ENCODE measurements around the gene TNP2.

Gene TNP2

GRCh38 chr16:11268921-11269375 lies at the start of gene TNP2:
Gene TNP2, minus strand, starts transcription at chr16:11269325. Its CDS starts 63 bp downstream, at chr16:11269262.
- DNase-seq (ENCODE audit: low spot score) = no peak

- no peak for DNase-seq (ENCODE audit: low spot score)
Measured at GRCh38 chr16:11318817-11319216, 49.7 kb upstream of the TNP2 start.

GRCh38 chr16:11316331-11317015 lies 47.3 kb upstream of the TNP2 start:
- no peak for DNase-seq (ENCODE audit: low spot score)

- DNase-seq (ENCODE audit: low spot score) = no peak
Measured at GRCh38 chr16:11315510-11315909, 46.4 kb upstream of the TNP2 start.

GRCh38 chr16:11314309-11314894 lies 45.3 kb upstream of the TNP2 start:
- no peak for DNase-seq (ENCODE audit: low spot score)

GRCh38 chr16:11313493-11314308 lies 44.6 kb upstream of the TNP2 start:
- no peak for DNase-seq (ENCODE audit: low spot score)

- no peak for DNase-seq (ENCODE audit: low spot score)
Measured at GRCh38 chr16:11312718-11313492, 43.8 kb upstream of the TNP2 start.

- DNase-seq (ENCODE audit: low spot score) = peak; percentile 82
Measured at GRCh38 chr16:11310997-11311561, 42.0 kb upstream of the TNP2 start.

- no peak for DNase-seq (ENCODE audit: low spot score)
Measured at GRCh38 chr16:11310634-11310977, 41.5 kb upstream of the TNP2 start.

GRCh38 chr16:11309895-11310633 lies 40.9 kb upstream of the TNP2 start:
- DNase-seq (ENCODE audit: low spot score) = peak; percentile 90

GRCh38 chr16:11308493-11309283 lies 39.6 kb upstream of the TNP2 start:
- peak; percentile 94 for DNase-seq (ENCODE audit: low spot score)

GRCh38 chr16:11307639-11308492 lies 38.7 kb upstream of the TNP2 start:
- peak; percentile 47 for DNase-seq (ENCODE audit: low spot score)

- no peak for DNase-seq (ENCODE audit: low spot score)
Measured at GRCh38 chr16:11306997-11307638, 38.0 kb upstream of the TNP2 start.

GRCh38 chr16:11306381-11306780 lies 37.3 kb upstream of the TNP2 start:
- DNase-seq (ENCODE audit: low spot score) = no peak

GRCh38 chr16:11303405-11304138 lies 34.4 kb upstream of the TNP2 start:
- DNase-seq (ENCODE audit: low spot score) = no peak

GRCh38 chr16:11302977-11303376 lies 33.9 kb upstream of the TNP2 start:
- DNase-seq (ENCODE audit: low spot score) = no peak

GRCh38 chr16:11301645-11302501 lies 32.7 kb upstream of the TNP2 start:
- no peak for DNase-seq (ENCODE audit: low spot score)

Data from NAMALWA (cell line).